Measurements from ENCODE around the gene GSTK1. TPM values are rescaled to one million over a fixed set of nuclear protein-coding genes. Genes with fewer than 3 reads are reported as not detected.

Gene GSTK1
- polyA plus RNA-seq, 1 of the 3 experiments (the other 2 are of a cell fraction) = 299 TPM

DNA sequence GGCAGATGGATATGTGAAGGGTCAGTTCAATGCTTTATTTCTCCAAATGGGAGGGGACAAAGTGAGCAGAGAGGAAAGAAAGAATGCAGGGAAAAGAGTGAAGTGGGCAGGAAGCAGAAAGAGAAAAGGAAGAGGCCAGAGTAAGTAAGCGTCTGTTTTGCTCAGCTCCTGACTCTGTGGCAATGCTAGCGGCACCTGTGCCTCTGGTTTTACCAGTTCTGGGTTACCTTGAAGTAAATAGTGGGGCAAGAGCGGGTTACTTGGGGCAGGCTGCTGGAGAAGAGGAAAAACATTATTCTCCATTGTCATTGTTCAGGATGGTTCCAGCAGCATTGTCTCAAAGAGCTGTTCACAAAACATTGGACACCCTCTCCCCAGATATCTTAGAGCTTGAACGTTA is 39.5 kb upstream of the GSTK1 start:
- Histone ChIP-seq H3K9ac (no peak overlapping the region), H3K9me3 (no peaks in the 10 kb centered on the region), H3F3A (replicated peaks; ENCODE audit: insufficient read depth) (no peaks in the 10 kb centered on the region), H3K9me2 (no peaks in the 10 kb centered on the region), H3K79me2 (ENCODE audit: insufficient read depth) (no peaks in the 10 kb centered on the region), H3K4me3 (ENCODE audit: low read depth in 2 of 2, low read length in 1 of 2) (no peak overlapping the region), H3K27ac (ENCODE audit: low read depth in 2 of 2, low read length in 1 of 2) (no peak overlapping the region), H4K20me1 (ENCODE audit: insufficient read depth) (no peaks in the 10 kb centered on the region), H2AFZ (ENCODE audit: low read depth) (no peak overlapping the region), H3K27me3 (ENCODE audit: insufficient read depth) (peaks cover 40% of the 10 kb centered on the region; the same call in 1 of the 2 replicates), H3K4me2 (no peak overlapping the region), H3K4me1 (ENCODE audit: control insufficient read depth in 1 of 2, insufficient read depth in 2 of 2, low read depth in 1 of 2, low read length in 1 of 2) (no peaks in the 10 kb centered on the region), H3K36me3 (replicated peaks in 1 of 2; ENCODE audit: control insufficient read depth in 1 of 2, insufficient read depth in 2 of 2, low read length in 1 of 2) (no peaks in the 10 kb centered on the region)
- DNase-seq = no peak
- TF ChIP-seq SIN3A (IDR thresholded peaks at IDR 0.05; ENCODE audit: borderline replicate concordance, low read depth, low read length) (no peak), MXI1 (IDR thresholded peaks at IDR 0.05; ENCODE audit: low read depth, low read length) (no peak), GATA2 (CRISPR knock-in tag; IDR thresholded peaks at IDR 0.05) (no peak), TCF12 (IDR thresholded peaks at IDR 0.05) (no peak), FOSL2 (IDR thresholded peaks at IDR 0.05; ENCODE audit: borderline replicate concordance, low read depth) (no peak), JUND (IDR thresholded peaks at IDR 0.05) (no peak), TEAD4 (IDR thresholded peaks at IDR 0.05; ENCODE audit: borderline replicate concordance, insufficient read depth) (no peak), RFX5 (IDR thresholded peaks at IDR 0.05; ENCODE audit: low read length) (no peak), POLR2AphosphoS5 (IDR thresholded peaks at IDR 0.05; ENCODE audit: low read depth, low read length) (no peak), FOXM1 (IDR thresholded peaks at IDR 0.05; ENCODE audit: low read depth) (no peak), RAD21 (IDR thresholded peaks at IDR 0.05; ENCODE audit: low read length) (no peak)
- TF ChIP-seq, protein P1, sequence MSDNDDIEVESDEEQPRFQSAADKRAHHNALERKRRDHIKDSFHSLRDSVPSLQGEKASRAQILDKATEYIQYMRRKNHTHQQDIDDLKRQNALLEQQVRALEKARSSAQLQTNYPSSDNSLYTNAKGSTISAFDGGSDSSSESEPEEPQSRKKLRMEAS (IDR thresholded peaks at IDR 0.05; ENCODE audit: low read depth) = no peak
- TF ChIP-seq, protein P2, sequence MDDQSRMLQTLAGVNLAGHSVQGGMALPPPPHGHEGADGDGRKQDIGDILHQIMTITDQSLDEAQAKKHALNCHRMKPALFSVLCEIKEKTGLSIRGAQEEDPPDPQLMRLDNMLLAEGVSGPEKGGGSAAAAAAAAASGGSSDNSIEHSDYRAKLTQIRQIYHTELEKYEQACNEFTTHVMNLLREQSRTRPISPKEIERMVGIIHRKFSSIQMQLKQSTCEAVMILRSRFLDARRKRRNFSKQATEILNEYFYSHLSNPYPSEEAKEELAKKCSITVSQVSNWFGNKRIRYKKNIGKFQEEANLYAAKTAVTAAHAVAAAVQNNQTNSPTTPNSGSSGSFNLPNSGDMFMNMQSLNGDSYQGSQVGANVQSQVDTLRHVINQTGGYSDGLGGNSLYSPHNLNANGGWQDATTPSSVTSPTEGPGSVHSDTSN (IDR thresholded peaks at IDR 0.05) = no peak
- TF ChIP-seq, protein P3, sequence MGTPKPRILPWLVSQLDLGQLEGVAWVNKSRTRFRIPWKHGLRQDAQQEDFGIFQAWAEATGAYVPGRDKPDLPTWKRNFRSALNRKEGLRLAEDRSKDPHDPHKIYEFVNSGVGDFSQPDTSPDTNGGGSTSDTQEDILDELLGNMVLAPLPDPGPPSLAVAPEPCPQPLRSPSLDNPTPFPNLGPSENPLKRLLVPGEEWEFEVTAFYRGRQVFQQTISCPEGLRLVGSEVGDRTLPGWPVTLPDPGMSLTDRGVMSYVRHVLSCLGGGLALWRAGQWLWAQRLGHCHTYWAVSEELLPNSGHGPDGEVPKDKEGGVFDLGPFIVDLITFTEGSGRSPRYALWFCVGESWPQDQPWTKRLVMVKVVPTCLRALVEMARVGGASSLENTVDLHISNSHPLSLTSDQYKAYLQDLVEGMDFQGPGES (IDR thresholded peaks at IDR 0.05; ENCODE audit: low read depth, low read length) = no peak
- POLR2A ChIA-PET = no interaction called here
- WGBS (ENCODE audit: low lambda C conversion rate) = 34% methylated on average over 4 of the region's 4 CpGs
- CTCF ChIA-PET = interaction anchor here (1.1 to 11.5 kb wide), 5 partner anchors 9 to 216 kb away, joined by 3 to 450 read pairs (median 4); no protein-coding TSS in a partner anchor

DNA sequence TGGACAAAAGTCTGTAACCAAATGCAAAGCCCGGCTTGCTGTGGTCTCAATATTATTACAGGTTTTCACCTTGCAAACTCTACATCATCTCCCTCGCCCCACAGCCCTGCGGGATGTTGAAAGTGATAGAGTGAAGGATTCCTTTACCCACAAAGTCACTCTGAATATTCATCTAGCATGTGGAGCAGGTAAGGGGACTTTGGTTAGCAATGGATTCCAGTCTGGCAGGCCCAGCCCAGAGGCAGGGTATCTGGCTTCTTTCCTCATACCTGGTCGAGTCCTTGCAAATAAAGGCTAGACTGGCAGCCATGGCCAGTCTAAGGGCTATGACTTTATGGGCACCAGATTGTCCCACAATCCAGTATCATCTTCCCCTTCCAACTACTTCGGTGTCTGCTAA is 38.2 kb upstream of the GSTK1 start:
- no peaks in the 10 kb centered on the region for H3F3A ChIP-seq (replicated peaks; ENCODE audit: insufficient read depth)
- no peak overlapping the region for H2AFZ ChIP-seq (ENCODE audit: low read depth)
- no peak overlapping the region for H3K27ac ChIP-seq (ENCODE audit: low read depth in 2 of 2, low read length in 1 of 2)
- POLR2A ChIA-PET = no interaction called here
- H4K20me1 ChIP-seq (ENCODE audit: insufficient read depth) = no peaks in the 10 kb centered on the region
- WGBS (ENCODE audit: low lambda C conversion rate) = 46% methylated on average over 5 of the region's 5 CpGs
- no peaks in the 10 kb centered on the region for H3K9me2 ChIP-seq
- CTCF ChIA-PET = interaction anchor here (2.4 to 11.5 kb wide), 3 partner anchors 10 to 217 kb away, joined by 15 to 450 read pairs (median 33); no protein-coding TSS in a partner anchor
- peaks cover 2 to 4% of the 10 kb centered on the region in 2 experiments; a peak in 2 of 4 replicates for H3K4me1 ChIP-seq (ENCODE audit: control insufficient read depth in 1 of 2, insufficient read depth in 2 of 2, low read depth in 1 of 2, low read length in 1 of 2)
- H3K4me2 ChIP-seq = no peak overlapping the region
- H3K79me2 ChIP-seq (ENCODE audit: insufficient read depth) = no peaks in the 10 kb centered on the region
- no peak overlapping the region for H3K9ac ChIP-seq
- DNase-seq = no peak
- H3K9me3 ChIP-seq = no peaks in the 10 kb centered on the region
- H3K36me3 ChIP-seq (replicated peaks in 1 of 2; ENCODE audit: control insufficient read depth in 1 of 2, insufficient read depth in 2 of 2, low read length in 1 of 2) = no peaks in the 10 kb centered on the region
- no peak overlapping the region for H3K4me3 ChIP-seq (ENCODE audit: low read depth in 2 of 2, low read length in 1 of 2)
- H3K27me3 ChIP-seq (ENCODE audit: insufficient read depth) = peaks cover 33% of the 10 kb centered on the region; the same call in 1 of the 2 replicates
- TF ChIP-seq, protein P1 (IDR thresholded peaks at IDR 0.05; ENCODE audit: low read depth) = no peak
- no peak for TF ChIP-seq CHD2 (IDR thresholded peaks at IDR 0.05; ENCODE audit: low read length, partially characterized antibody)
- TF ChIP-seq, protein P3 (IDR thresholded peaks at IDR 0.05; ENCODE audit: low read depth, low read length) = no peak
- no peak for TF ChIP-seq FOSL2 (IDR thresholded peaks at IDR 0.05; ENCODE audit: borderline replicate concordance, low read depth)
- TF ChIP-seq TEAD4 (IDR thresholded peaks at IDR 0.05; ENCODE audit: borderline replicate concordance, insufficient read depth) = no peak
- no peak for TF ChIP-seq TAF1 (IDR thresholded peaks at IDR 0.05; ENCODE audit: borderline replicate concordance, low read depth, low read length)
- TF ChIP-seq, protein P4, sequence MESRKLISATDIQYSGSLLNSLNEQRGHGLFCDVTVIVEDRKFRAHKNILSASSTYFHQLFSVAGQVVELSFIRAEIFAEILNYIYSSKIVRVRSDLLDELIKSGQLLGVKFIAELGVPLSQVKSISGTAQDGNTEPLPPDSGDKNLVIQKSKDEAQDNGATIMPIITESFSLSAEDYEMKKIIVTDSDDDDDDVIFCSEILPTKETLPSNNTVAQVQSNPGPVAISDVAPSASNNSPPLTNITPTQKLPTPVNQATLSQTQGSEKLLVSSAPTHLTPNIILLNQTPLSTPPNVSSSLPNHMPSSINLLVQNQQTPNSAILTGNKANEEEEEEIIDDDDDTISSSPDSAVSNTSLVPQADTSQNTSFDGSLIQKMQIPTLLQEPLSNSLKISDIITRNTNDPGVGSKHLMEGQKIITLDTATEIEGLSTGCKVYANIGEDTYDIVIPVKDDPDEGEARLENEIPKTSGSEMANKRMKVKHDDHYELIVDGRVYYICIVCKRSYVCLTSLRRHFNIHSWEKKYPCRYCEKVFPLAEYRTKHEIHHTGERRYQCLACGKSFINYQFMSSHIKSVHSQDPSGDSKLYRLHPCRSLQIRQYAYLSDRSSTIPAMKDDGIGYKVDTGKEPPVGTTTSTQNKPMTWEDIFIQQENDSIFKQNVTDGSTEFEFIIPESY (IDR thresholded peaks at IDR 0.05; ENCODE audit: borderline replicate concordance, low read depth) = no peak
- TF ChIP-seq, protein P2 (IDR thresholded peaks at IDR 0.05) = no peak
- no peak for TF ChIP-seq EZH2phosphoT487 (IDR thresholded peaks at IDR 0.05; ENCODE audit: borderline replicate concordance, low read depth)
